DND-41 (cell line): Measurements from ENCODE around the gene C5AR1.

Source experiments
- EZH2 ChIP-seq: IDR thresholded peaks from 3 replicates; pipeline ENCODE4 v1.6.1; 2012; ENCODE audit warnings: borderline replicate concordance, low read depth, mild to moderate bottlenecking, moderate library complexity, low read length, inconsistent platforms; ENCODE audit not compliant: severe bottlenecking
- TF ChIP-seq, protein P1 (sequence below): IDR thresholded peaks from 2 replicates; pipeline ENCODE4 v1.5.1; 2012; ENCODE audit warnings: borderline replicate concordance, low read length, moderate library complexity, mild to moderate bottlenecking; ENCODE audit not compliant: poor library complexity, severe bottlenecking; ENCODE audit errors: extremely low read depth

DNA sequence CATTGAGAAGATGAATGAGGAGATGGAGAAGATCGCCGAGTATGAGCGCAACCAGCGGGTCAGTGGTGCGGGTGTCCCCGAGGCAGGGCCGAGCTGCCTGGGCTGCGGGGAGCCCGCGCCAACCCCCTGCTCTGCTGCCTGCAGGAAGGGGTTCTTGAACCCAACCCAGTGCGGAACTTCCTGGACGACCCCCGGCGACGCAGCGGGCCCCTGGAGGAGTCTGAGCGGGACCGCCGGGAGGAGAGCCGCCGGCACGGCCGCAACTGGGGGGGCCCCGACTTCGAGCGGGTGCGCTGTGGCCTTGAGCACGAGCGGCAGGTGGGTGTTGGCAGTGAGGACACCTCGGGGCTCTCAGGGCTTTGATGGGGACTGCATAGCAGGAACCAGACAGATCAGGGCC is 45.0 kb upstream of the C5AR1 start:
- TF ChIP-seq, protein P1, sequence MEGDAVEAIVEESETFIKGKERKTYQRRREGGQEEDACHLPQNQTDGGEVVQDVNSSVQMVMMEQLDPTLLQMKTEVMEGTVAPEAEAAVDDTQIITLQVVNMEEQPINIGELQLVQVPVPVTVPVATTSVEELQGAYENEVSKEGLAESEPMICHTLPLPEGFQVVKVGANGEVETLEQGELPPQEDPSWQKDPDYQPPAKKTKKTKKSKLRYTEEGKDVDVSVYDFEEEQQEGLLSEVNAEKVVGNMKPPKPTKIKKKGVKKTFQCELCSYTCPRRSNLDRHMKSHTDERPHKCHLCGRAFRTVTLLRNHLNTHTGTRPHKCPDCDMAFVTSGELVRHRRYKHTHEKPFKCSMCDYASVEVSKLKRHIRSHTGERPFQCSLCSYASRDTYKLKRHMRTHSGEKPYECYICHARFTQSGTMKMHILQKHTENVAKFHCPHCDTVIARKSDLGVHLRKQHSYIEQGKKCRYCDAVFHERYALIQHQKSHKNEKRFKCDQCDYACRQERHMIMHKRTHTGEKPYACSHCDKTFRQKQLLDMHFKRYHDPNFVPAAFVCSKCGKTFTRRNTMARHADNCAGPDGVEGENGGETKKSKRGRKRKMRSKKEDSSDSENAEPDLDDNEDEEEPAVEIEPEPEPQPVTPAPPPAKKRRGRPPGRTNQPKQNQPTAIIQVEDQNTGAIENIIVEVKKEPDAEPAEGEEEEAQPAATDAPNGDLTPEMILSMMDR: no peak
- no peak for TF ChIP-seq EZH2
